ENCODE results near the gene ATP1B4. TPM values are rescaled to one million over a fixed set of nuclear protein-coding genes. Genes with fewer than 3 reads are reported as not detected.

The ATP1B4 gene
- not detected in 2 replicates for total RNA-seq (2016; rRNA removed; fragmentation: Illumina TruSeq; extraction: Trizol)
- total RNA-seq (2016; cell fraction: cytosol; rRNA removed; fragmentation: Illumina TruSeq; extraction: Trizol; ENCODE audit: low read depth): not detected in 2 replicates
- total RNA-seq (2016; cell fraction: insoluble cytoplasmic fraction; rRNA removed; fragmentation: Illumina TruSeq; extraction: Trizol): not detected in 2 replicates
- total RNA-seq (2016; cell fraction: membrane; rRNA removed; fragmentation: Illumina TruSeq; extraction: Trizol): not detected in 2 replicates
- not detected in 2 replicates for total RNA-seq (2016; cell fraction: nucleus; rRNA removed; fragmentation: Illumina TruSeq; extraction: Trizol)
- polyA plus RNA-seq (2011; rRNA removed): not detected in 2 replicates
- polyA plus RNA-seq (2011; cell fraction: cytosol; rRNA removed): not detected in 2 replicates
- not detected in 2 replicates for polyA plus RNA-seq (2011; cell fraction: nucleus; rRNA removed)
- not detected in 2 replicates for polyA plus RNA-seq (2012)
- polyA plus RNA-seq (2016; cell fraction: cytosol; fragmentation: Illumina TruSeq; extraction: Trizol; ENCODE audit: low read depth): not detected in 2 replicates
- not detected in 2 replicates for polyA plus RNA-seq (2016; cell fraction: insoluble cytoplasmic fraction; fragmentation: Illumina TruSeq; extraction: Trizol; ENCODE audit: low read depth)
- polyA plus RNA-seq (2016; cell fraction: membrane; fragmentation: Illumina TruSeq; extraction: Trizol; ENCODE audit: low read depth): not detected in 2 replicates
- polyA plus RNA-seq (2016; cell fraction: nucleus; fragmentation: Illumina TruSeq; extraction: Trizol; ENCODE audit: insufficient read depth, low read depth): not detected in 2 replicates
- polyA minus RNA-seq (2011; rRNA and poly(A)+ RNA removed; ENCODE audit: low replicate concordance): not detected in 2 replicates
- not detected in 2 replicates for polyA minus RNA-seq (2011; cell fraction: cytosol; rRNA and poly(A)+ RNA removed)
- polyA minus RNA-seq (2011; cell fraction: nucleus; rRNA and poly(A)+ RNA removed): not detected in 2 replicates
- not detected for Bru-seq, nascent RNA
- not detected for BruChase-seq, experiment 1, labeled RNA remaining after a 6-hour chase
- BruChase-seq, experiment 2, labeled RNA remaining after a 2-hour chase: not detected
- long read RNA-seq, experiment 1: 0 reads
- long read RNA-seq, experiment 2: 0 reads

DNA sequence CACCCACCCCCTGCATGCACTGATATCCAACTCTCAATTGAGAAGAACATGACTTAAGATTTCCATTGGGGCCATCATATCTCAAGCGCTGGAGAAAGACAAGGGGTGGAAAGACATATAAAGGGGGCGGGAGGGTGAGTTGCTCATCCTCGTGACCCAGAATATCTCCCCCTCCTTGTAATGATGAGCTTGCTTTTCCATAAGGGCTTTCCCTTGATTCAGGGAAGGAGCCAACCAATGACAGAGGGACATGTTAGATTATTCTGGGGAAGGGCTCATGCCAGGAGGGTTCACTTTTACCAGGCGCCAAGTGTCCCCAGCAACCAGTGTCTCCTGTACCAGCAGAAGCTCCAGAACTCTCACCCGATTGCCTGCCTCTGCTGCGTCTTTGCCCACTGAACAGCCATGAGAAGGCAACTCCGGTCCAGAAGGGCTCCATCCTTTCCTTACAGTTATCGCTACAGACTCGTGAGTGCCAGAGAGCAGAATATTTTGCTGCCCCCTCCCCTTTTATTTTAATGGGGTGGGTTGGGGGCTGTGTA is at the start of gene ATP1B4:
Gene ATP1B4, plus strand, starts transcription at position 326 of the 542 bp plus-strand sequence. Its CDS starts 80 bp downstream, at position 406.
- no peaks in the 10 kb centered on the region for H3K4me1 ChIP-seq (ENCODE audit: insufficient read depth, low read length)
- intact Hi-C loops (cut with micrococcal nuclease; ENCODE audit: unreplicated experiment): no loop called here
- H3K4me2 ChIP-seq (ENCODE audit: low read depth, low read length): no peak within 1 kb of the TSS
- H3K27ac ChIP-seq (ENCODE audit: extremely low read length, insufficient read depth, low read length): no peak within 1 kb of the TSS
- WGBS (ENCODE audit: low lambda C conversion rate): 44% methylated on average over 5 of the region's 9 CpGs
- no peak for FAIRE-seq
- TF ChIP-seq NR3C1 (CRISPR knock-in tag; IDR thresholded peaks at IDR 0.05) (no peak), CBX2 (IDR thresholded peaks at IDR 0.05; ENCODE audit: low read depth, low read length) (no peak), CBX2 (CRISPR knock-in tag; IDR thresholded peaks at IDR 0.05; ENCODE audit: low read depth) (no peak), ZNF816 (CRISPR knock-in tag; IDR thresholded peaks at IDR 0.05; ENCODE audit: borderline replicate concordance) (no peak), HMGA1 (CRISPR knock-in tag; conservative IDR thresholded peaks at IDR 0.05) (no peak), ZNF605 (CRISPR knock-in tag; IDR thresholded peaks at IDR 0.05) (no peak), RELA (CRISPR knock-in tag; IDR thresholded peaks at IDR 0.05) (no peak)
- TF ChIP-seq, protein P1, sequence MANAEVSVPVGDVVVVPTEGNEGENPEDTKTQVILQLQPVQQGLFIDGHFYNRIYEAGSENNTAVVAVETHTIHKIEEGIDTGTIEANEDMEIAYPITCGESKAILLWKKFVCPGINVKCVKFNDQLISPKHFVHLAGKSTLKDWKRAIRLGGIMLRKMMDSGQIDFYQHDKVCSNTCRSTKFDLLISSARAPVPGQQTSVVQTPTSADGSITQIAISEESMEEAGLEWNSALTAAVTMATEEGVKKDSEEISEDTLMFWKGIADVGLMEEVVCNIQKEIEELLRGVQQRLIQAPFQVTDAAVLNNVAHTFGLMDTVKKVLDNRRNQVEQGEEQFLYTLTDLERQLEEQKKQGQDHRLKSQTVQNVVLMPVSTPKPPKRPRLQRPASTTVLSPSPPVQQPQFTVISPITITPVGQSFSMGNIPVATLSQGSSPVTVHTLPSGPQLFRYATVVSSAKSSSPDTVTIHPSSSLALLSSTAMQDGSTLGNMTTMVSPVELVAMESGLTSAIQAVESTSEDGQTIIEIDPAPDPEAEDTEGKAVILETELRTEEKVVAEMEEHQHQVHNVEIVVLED (CRISPR knock-in tag; IDR thresholded peaks at IDR 0.05; ENCODE audit: borderline replicate concordance): no peak
- H3K9me3 ChIP-seq (ENCODE audit: low read length): no peaks in the 10 kb centered on the region
- H3K4me3 ChIP-seq (replicated peaks in 1 of 3; ENCODE audit: insufficient read depth in 1 of 3, low read depth in 2 of 3, low read length in 3 of 3): no peak within 1 kb of the TSS
- no TSS peak for BruUV-seq (replicated peaks)
- DNase-seq (ENCODE audit: low spot score): no peak
- no peak within 1 kb of the TSS for H3K9ac ChIP-seq (ENCODE audit: insufficient read depth, low read depth, low read length)
- H2AFZ ChIP-seq (ENCODE audit: low read length): no peak within 1 kb of the TSS
- no peaks in the 10 kb centered on the region for H4K20me1 ChIP-seq (ENCODE audit: insufficient read depth, low read length)
- ChIA-PET POLR2A (no interaction called here), CTCF (ENCODE audit: low intra/inter-chr PET ratio, low total read pairs) (no interaction called here)
- no peaks in the 10 kb centered on the region for H3K36me3 ChIP-seq (replicated peaks in 1 of 2; ENCODE audit: control insufficient read depth in 1 of 2, insufficient read depth in 2 of 2, low read length in 2 of 2)
- H3K27me3 ChIP-seq (ENCODE audit: control insufficient read depth in 1 of 2, insufficient read depth in 2 of 2, low read length in 2 of 2): 0 out of 5 replicates have a peak, but pooled peaks cover 0 to 3% of the 10 kb centered on the region in 2 experiments
- ATAC-seq: no peak
- in situ Hi-C loops (cut with HindIII; ENCODE audit: extremely low pct_ligation_motif_present, low pct_unique_long_range_greater_than_20kb): loop anchor here (10.0 kb wide), 1 partner anchor 113 kb away; no protein-coding TSS in a partner anchor
- no peaks in the 10 kb centered on the region for H3K79me2 ChIP-seq (ENCODE audit: insufficient read depth, low read length)
